OCI-LY1 (cell line): ENCODE measurements around the gene PPP2R2D.

Experiments
- CTCF ChIP-seq: fragments of 200-600 bp; sonication (generic), shearing (Covaris generic); IDR thresholded peaks from 2 replicates; pipeline ENCODE4 v1.5.1; 2017; ENCODE audit warnings: mild to moderate bottlenecking, antibody characterized with exemption, low read length, moderate library complexity, mixed read lengths
- EZH2 ChIP-seq: fragments of 200-600 bp; sonication (generic), shearing (Covaris generic); IDR thresholded peaks from 2 replicates; pipeline ENCODE4 v1.8.0; 2017; ENCODE audit warnings: borderline replicate concordance, mixed run types, mild to moderate bottlenecking, antibody characterized with exemption, low read length, moderate library complexity, mixed read lengths

- TF ChIP-seq CTCF = no peak
- no peak for TF ChIP-seq EZH2
Observed at GRCh38 chr10:131909014-131909808, 8.4 kb downstream of the PPP2R2D start.
